HUES48 (cell line): Measurements from ENCODE around the gene HIRA.
A peak's percentile ranks its signal among the peaks of the same experiment; 100 is the strongest.
"Not testable (repeated sequence)": the region's sequence is repeated elsewhere in the genome, so short reads cannot be mapped to it uniquely, and the experiment has no call there.

Experiments used
- H3K27ac ChIP-seq: one replicate; pipeline ENCODE4 v1.7.0; 2013; ENCODE audit warnings: low read depth, low read length, inconsistent platforms
- H3K27me3 ChIP-seq: 2 replicates; pipeline ENCODE4 v1.6.1; 2013; ENCODE audit warnings: mild to moderate bottlenecking, low read length; ENCODE audit not compliant: control insufficient read depth, insufficient read depth
- H3K36me3 ChIP-seq: 2 replicates; pipeline ENCODE4 v1.6.1; 2013; ENCODE audit warnings: low read length; ENCODE audit not compliant: control insufficient read depth, insufficient read depth
- H3K4me1 ChIP-seq: 2 replicates; pipeline ENCODE4 v1.6.1; 2013; ENCODE audit warnings: mild to moderate bottlenecking, low read length; ENCODE audit not compliant: control insufficient read depth, insufficient read depth
- H3K4me3 ChIP-seq: 2 replicates; pipeline ENCODE4 v1.5.1; 2013; ENCODE audit warnings: mild to moderate bottlenecking, low read depth, low read length
- H3K9ac ChIP-seq: 2 replicates; pipeline ENCODE4 v1.6.1; 2013; ENCODE audit warnings: mild to moderate bottlenecking, low read depth, low read length, moderate library complexity
- H3K9me3 ChIP-seq: 2 replicates; pipeline ENCODE4 v1.6.1; 2013; ENCODE audit warnings: low read length; ENCODE audit not compliant: control insufficient read depth, insufficient read depth

HIRA gene

DNA sequence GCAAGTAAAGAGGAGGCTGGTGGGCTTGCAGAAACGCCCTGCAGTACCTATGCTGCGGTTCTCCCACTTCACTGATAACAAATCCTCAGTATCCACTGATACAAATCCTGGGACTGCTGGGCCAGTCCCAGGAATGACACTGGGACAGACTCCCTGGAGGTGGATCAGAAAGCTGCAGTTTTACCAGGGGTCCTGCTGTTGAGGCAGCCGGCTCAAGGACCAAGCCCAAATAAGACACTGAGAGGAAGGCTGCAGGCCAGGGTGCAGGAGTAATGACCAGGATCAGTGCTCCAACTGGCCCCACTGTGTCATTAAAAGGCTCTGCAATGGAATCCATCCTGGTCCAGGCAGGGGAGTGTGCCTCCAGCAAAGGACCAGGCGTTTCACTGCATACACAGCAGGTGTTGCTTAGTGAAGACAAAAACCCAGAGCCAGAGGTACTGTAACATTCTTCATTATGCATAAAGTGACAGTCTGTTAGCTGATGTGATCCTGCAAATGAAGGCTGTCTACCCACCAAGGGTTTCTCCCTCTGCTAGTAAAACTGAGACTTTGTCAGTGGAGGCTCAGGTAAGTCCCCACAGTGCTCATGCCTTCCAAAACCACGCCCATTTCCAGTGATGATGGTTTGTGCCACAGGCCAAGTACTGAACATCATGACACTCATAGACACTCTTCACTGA, 17.3 kb upstream of the HIRA start:
- H3K9me3 ChIP-seq = no peaks in the 10 kb centered on the region
- H3K9ac ChIP-seq = no peak overlapping the region
- no peak overlapping the region for H3K27ac ChIP-seq
- H3K4me3 ChIP-seq = peak overlapping the region; percentile 70
- peaks cover 5% of the 10 kb centered on the region; the same call in 1 of the 2 replicates for H3K4me1 ChIP-seq
- peaks cover 64% of the 10 kb centered on the region for H3K36me3 ChIP-seq
- peaks cover 8% of the 10 kb centered on the region; the same call in 1 of the 2 replicates for H3K27me3 ChIP-seq

DNA sequence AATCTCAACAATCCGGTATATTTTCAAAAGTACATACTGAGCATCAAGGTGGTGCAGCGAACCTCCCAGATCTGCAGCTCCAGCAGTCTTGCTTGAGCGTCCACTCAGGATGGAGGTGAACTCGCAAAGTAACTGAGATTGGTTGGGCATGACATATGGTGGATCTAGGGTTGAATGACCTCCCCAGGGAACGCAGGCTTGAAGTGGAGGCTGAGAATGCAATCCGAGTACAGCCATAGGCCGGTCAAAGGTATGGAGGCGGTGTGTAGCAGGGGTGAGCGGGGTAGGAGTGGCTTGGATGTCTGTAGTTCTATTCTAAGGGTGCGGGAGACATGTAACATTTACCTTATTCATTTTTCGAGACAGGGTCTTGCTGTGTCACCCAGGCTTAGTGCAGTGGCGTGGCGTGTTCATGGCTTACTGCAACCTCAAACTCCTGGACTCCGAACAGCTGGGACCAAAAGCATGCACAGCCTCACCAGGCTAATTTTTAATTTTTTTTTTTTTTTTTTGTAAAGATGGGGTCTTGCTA, 16.6 kb upstream of the HIRA start:
- Histone ChIP-seq H3K27me3 (peaks cover 8% of the 10 kb centered on the region; the same call in 1 of the 2 replicates), H3K27ac (peak overlapping the region; percentile 70), H3K9ac (peak overlapping the region; percentile 69), H3K36me3 (peaks cover 62% of the 10 kb centered on the region), H3K4me1 (peaks cover 5% of the 10 kb centered on the region; the same call in 1 of the 2 replicates), H3K9me3 (no peaks in the 10 kb centered on the region), H3K4me3 (peak overlapping the region; percentile 70)

DNA sequence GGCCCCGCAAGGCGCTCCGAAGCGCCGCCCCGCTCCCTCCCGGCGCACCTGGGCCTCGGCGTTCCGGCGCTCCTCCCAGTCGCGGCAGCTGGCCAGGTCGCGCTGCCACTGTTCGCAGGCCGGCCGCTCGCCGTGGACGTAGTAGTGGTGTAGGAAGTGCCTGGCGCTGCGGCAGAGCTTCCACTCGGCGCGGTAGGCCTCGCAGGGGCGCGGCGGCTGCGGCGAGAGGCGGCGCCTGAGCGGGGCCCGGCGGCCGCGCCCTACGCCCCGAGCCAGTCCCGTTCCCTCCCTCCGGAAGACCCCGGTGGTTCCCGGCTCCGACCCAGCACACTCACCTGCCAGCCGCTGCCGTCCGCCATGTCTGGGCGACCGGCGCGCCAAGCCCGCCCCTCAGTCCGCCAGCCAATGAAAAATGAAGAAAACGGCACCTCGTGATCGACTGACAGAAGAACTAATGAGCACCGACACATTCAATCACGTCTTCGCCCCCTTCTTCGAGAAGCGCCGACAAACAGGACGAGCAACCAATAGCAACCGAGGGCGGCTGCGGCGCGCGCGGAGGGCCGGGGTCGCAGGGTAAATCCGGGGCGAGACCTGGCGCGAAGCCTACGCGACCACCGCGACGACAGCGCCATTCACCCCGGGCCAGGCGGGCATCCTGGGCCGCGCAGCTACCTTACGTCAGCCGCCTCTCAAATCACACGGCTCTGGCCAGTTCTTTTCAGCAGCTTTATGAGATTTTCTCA, 16.0 kb upstream of the HIRA start, which contains the start of gene C22orf39:
TSS of gene C22orf39 (minus strand) at position 382 of the 746 bp plus-strand sequence. CDS start at position 359, 23 bp downstream.
- Histone ChIP-seq H3K27ac (peak within 1 kb of the TSS; percentile 97), H3K9ac (peak within 1 kb of the TSS; percentile 93), H3K4me1 (peaks cover 5% of the 10 kb centered on the region; the same call in 1 of the 2 replicates), H3K27me3 (peaks cover 8% of the 10 kb centered on the region; the same call in 1 of the 2 replicates), H3K9me3 (no peaks in the 10 kb centered on the region), H3K36me3 (peaks cover 56% of the 10 kb centered on the region), H3K4me3 (peak within 1 kb of the TSS; percentile 70)

DNA sequence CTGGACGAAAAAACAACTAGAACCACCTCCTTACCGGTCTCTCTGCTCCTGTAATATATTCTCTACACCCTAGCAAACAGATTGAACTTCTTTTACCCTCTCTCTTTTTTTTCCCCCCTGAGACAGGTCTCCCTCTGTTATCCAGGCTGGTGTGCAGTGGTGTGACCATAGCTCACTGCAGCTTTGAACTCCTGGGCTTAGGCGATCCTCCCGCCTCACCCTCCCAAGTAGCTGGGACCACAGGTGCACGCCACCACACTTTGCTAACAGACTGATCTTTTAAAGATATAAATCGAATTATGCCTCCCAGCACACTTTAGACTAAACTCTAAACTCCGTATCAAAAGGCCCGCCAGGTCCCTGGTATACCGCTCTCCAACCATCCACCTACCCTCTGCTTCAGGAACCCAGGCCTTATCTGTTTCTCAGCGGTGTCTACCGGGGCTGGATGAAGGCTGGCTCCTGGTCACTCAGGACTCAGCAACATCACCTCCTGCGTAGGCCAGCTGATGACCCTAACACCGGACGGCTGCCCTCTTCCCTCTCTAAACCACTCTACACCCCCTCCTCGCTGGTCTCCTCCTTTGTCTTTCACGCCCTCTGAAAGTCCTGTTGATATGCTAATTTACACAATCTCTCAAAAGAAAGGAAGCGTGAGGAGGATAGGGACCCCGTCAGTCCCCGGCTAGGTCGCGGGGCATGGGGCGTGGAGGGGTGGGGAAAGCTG, 15.2 kb upstream of the HIRA start:
- peak overlapping the region; percentile 97 for H3K27ac ChIP-seq
- peaks cover 5% of the 10 kb centered on the region; the same call in 1 of the 2 replicates for H3K4me1 ChIP-seq
- peaks cover 52% of the 10 kb centered on the region for H3K36me3 ChIP-seq

DNA sequence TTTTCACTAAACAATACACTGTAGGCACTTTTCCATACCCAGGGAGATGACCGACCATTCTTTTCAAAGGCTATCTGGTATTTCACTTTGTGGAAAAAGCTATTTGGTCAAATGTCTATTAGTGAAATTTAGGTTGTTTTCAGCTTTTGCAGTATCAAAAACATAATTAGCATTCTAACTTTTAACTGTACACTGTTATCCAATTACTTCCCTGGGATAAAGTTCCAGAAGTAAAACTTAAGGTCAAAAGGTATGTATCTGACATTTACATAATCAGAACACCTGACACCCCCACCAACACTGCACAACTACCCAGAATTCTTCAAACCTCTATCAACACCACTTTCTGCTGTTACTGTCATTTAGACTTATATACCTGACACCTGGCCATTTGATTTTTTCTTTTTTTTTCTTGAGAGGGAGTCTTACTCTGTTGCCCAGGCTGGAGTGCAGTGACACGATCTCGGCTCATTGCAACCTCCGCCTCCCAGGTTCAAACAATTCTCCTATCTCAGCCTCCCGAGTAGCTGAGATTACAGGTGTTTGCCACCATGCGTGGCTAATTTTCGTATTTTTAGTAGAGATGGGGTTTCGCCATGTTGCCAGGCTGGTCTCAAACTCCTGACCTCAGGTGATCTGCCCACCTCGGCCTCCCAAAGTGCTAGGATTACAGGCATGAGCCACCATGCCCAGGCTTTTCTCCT, 13.9 kb upstream of the HIRA start:
- H3K9ac ChIP-seq, H3K9me3 ChIP-seq, H3K4me3 ChIP-seq, H3K27ac ChIP-seq, H3K27me3 ChIP-seq, H3K4me1 ChIP-seq: not testable (repeated sequence)
- peaks cover 39% of the 10 kb centered on the region for H3K36me3 ChIP-seq

More for the DNA sequence above, 15.2 kb upstream of the HIRA start:
- peak overlapping the region; percentile 70 for H3K4me3 ChIP-seq
- no peaks in the 10 kb centered on the region for H3K9me3 ChIP-seq
- H3K27me3 ChIP-seq = peaks cover 8% of the 10 kb centered on the region; the same call in 1 of the 2 replicates
- peak overlapping the region; percentile 93 for H3K9ac ChIP-seq

DNA sequence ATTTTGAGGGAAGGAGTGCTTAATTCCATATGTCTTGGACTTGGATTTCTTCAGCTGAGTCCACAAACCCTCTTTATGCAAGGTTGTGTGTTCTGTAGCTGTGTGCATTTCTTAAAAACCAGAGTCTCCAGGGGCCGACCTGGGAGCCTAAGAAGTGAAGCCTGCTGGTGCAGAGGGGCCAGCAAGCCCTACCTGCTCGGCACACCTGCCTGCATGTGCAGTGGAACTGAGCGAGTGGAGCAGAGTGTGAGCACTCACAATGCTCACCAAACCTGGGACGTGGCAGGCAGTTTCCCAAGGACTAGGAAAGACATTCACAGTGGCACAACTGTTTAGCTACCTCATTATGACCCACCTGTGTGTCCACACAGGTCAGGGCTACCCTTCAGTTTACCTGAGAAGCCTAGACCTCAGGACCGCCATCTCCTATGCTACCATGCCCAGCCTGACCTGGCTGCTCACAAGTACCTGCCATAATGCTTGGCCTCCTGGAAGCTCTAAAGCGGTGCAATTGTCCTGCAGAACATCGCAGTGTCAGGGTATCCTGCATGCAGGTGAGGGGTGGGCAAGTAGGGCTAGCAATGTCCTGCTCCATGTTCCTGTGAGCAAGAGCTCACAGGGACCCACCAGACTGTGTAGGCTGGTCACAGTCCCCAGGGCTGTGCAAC, 12.1 kb upstream of the HIRA start:
- Histone ChIP-seq H3K4me1 (peaks cover 5% of the 10 kb centered on the region; the same call in 1 of the 2 replicates), H3K9me3 (no peaks in the 10 kb centered on the region), H3K27ac (no peak overlapping the region), H3K27me3 (peaks cover 8% of the 10 kb centered on the region; the same call in 1 of the 2 replicates), H3K36me3 (peaks cover 23% of the 10 kb centered on the region), H3K4me3 (no peak overlapping the region), H3K9ac (no peak overlapping the region)

DNA sequence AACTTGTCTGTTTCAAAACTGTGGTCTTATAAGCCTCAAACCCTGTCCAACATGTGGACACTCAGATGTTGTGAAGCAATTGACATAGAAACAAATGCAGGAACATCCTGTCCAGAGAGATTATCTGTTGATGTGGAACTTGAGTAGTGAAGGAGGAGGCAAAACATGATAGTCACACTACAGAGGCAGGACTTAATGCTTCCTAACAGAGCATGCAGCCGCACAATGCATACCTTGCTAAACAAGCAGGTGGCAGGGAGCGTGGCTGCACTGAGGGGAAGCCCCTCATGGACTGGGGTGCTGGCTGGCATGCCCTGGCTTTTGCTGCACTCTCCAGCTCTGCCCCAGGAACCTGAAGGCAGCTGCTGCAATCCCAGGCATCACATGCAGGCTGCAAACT, 10.6 kb upstream of the HIRA start:
- H3K27me3 ChIP-seq = peaks cover 8% of the 10 kb centered on the region; the same call in 1 of the 2 replicates
- H3K9ac ChIP-seq = no peak overlapping the region
- H3K36me3 ChIP-seq = peaks cover 23% of the 10 kb centered on the region
- peaks cover 5% of the 10 kb centered on the region; the same call in 1 of the 2 replicates for H3K4me1 ChIP-seq
- no peak overlapping the region for H3K27ac ChIP-seq
- no peaks in the 10 kb centered on the region for H3K9me3 ChIP-seq
- no peak overlapping the region for H3K4me3 ChIP-seq

DNA sequence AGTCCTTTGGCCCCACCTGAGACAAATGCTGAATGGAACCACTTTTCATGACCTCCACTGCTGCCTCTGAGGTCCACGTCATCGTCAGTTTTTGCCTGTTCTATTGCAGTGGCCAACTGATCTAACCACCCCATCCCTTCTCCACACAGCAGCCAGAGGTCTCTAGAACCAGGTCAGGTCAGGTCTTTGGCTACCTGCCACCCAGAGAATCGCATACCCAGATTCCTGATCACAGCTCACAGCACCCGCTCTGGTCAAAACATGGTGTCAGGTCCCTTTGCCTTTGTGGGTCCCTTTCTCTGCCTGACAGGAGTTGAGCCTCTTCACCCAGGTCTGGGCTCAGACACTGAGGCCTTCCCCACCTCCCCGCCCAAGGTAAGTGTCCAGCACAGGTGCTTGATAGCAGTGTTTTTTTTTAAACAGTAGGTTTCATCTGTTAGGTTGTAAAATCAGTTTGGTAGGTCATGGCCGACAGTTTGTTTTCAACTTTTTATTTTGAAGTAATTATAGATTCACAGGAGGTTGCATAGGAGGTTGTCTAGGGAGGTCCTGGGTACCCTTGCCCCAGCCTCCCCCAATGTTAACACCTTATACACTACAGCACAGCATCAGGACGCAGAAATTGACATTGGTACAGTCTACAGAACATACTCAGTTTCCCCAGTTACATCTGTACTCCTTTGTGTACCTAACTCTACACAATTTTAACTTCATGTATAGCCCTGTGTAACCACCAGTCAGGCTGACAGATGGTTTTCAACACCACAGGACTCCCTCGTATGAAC, 9.1 kb upstream of the HIRA start:
- Histone ChIP-seq H3K9ac (no peak overlapping the region), H3K27me3 (no peaks in the 10 kb centered on the region), H3K4me3 (no peak overlapping the region), H3K36me3 (peaks cover 21% of the 10 kb centered on the region), H3K4me1 (no peaks in the 10 kb centered on the region), H3K27ac (no peak overlapping the region), H3K9me3 (no peaks in the 10 kb centered on the region)

DNA sequence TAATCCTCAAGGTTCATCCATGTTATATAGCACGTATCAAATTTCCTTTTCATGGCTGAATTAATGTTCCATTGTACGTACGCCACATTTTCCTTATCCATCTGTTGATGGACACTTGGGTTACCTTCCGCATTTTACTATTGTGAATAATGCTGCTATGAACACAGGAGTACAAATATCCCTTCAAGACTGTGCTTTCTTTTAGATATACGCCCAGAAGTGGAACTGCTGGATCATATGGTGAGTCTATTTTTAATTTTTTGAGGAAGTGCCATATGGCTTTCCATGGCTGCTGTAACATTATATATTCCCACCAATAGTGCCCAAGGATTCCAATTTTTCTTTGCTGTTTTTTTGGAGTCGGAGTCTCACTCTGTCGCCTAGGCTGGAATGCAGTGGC, 6.8 kb upstream of the HIRA start:
- Histone ChIP-seq H3K27ac (no peak overlapping the region), H3K9me3 (no peaks in the 10 kb centered on the region), H3K9ac (no peak overlapping the region), H3K27me3 (no peaks in the 10 kb centered on the region), H3K4me1 (no peaks in the 10 kb centered on the region), H3K36me3 (peaks cover 16% of the 10 kb centered on the region), H3K4me3 (no peak overlapping the region)
